ENCODE data around the gene RABGGTA.

DNA sequence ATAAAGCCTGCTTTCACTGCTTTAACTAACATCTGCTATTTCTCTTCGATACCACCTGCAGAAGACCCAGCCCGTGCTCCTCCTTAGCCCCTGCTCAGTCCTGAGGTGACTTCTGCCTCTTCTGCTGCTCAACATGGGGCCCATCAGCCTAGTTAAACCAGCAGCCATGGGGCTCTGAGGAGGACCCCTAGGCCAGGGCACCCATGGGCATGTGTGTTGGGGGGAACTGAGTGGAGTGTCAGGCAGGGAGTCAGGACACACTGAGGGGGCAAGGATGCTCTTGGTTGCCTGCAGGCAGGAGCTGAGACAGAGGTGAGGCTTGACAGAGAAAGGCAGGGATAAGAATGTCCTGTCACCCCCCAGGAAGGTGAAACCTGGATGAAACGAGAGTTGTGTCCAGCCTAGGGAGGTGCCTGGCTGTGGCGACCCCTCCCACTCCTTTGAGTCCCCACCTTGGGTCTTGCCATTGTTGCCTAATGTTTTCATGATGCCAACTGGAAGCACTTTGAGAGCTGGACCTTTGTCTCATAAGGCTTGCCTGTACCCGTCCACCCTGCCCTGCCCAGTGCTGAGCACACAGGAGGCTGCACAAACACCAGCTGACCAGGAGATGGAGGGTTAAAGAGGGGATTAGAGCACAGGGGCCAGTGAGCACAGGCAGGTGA lies 12.5 kb upstream of the RABGGTA start:
- TF ChIP-seq POLR2A (IDR thresholded peaks at IDR 0.05; ENCODE audit: low read depth, low read length) (no peak), POLR2AphosphoS5 (IDR thresholded peaks at IDR 0.05; ENCODE audit: low read depth, low read length) (no peak)
